Activated T-cell treated with anti-CD3 and anti-CD28 coated beads for 24 hours (primary cell): ENCODE measurements around the gene MAPT.
"Not testable (repeated sequence)": the region's sequence is repeated elsewhere in the genome, so short reads cannot be mapped to it uniquely, and the experiment has no call there.

Experiments used
- DNase-seq: peaks from one replicate; pipeline ENCODE4 v3.0.0-alpha.2; 2020; ENCODE audit warnings: low read depth

The MAPT gene

GRCh38 chr17:45900723-45901415 lies 6.5 kb downstream of the MAPT start:
- DNase-seq: no peak

DNA sequence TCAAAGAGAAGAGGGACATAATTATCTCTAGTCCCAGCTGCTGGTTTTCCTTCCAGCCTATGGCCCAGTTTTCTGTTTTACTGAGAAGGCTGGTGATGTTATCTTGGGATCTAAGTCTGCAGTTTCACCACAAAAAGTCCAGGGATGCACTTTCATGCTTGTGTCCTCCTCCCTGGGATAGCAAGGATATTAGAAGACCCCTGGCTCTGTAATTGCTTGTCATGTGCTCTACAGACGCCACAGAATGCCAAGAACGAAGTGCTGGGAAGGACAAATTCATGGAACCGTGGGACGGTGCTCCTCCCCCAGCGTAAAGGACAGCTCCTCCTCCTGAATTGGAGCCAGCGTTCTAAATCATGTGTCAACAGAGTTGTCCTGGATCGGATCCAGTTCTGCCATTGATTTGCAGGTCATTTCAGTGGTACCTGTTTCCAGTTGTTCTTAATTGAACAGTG lies 8.6 kb downstream of the MAPT start:
- no peak for DNase-seq

- no peak for DNase-seq
Measured at GRCh38 chr17:45904866-45905265, 10.5 kb downstream of the MAPT start.

GRCh38 chr17:45905814-45906213 lies 11.5 kb downstream of the MAPT start:
- DNase-seq: no peak

DNA sequence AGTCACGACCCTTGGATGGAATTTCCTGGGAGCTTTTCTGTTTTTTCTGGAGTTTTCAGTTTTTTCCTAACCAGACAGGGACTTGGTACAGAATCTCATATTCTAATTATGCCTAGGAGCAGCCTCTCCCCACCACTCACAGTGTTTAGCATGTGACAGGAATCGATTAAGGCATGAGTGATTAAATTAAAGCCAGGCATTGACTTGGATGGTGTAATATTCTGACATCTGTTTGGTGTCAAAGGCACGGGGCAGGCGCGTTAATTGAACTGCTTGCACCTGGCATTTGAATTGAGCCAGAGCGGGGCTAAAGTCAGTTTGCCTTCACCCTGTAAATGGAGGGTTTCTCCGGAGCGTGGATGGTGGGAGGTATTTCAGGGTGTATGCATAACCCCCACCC lies 11.9 kb downstream of the MAPT start:
- no peak for DNase-seq

DNA sequence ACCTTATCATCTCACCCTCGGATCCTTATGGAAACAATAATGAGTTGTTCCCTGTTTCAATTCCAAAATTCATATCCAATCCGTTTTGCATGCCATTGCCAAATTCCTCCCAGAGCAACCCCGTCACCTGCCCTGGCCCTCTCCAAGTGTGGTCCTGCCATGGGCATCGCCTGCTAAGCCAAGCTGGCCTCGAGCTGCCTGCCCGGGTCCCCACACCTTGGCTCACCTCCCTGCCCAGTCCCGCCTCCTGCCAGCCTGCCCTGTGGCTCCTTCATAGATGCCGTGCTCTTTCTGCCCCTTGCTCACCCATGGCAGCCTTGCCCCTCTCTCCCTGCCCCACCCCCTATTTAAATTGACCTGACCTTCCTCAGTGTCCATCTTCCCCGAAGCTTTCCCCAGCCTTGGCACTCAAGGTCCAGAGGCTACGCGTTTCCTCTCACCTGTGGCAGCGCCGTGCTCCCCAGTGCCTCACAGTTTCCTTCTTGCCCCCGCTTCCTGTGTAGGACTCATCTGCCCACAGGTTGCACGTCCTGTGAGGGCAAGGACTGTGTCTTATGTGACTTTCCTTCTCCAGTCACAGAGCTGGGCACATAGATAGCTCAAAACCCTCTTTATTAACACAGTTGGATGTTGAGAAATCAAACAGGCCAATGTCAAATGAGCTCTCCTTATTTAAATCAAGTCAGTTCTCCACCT lies 12.7 kb downstream of the MAPT start:
- no peak for DNase-seq

DNA sequence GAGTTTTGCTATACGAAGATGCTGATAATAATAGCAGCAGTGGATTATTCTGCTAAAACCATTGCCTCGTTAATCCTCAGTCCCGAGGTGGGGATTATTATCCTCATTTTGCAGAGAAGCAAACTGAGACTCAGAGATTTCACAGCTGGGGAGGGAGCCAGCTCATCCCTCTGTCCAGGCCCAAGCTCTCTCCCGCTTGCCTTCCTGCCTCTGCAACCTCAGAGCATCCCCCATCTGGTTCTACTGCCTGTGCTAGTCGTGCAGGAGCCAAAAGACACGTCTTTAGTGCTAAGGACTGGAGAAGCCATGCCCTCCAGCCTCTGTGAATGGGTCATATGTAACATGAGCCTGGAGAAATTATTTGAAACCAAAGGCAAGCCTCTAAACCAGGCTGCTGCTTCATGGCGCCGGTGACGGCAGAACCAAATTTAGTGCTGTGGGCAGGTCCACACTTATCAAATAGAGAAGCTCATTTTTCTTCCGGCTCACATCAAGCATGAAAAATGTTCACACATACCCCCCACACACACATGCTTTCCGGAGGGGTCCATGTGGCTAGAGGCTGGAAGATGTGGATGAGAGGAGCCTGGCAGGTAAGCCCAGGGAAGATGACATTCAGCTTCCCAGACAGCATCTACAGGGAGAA lies 13.5 kb downstream of the MAPT start:
- no peak for DNase-seq

GRCh38 chr17:45908460-45908859 lies 14.1 kb downstream of the MAPT start:
- DNase-seq: no peak

GRCh38 chr17:45908935-45909334 lies 14.6 kb downstream of the MAPT start:
- no peak for DNase-seq

- DNase-seq: no peak
Measured at GRCh38 chr17:45910667-45911066, 16.3 kb downstream of the MAPT start.

- no peak for DNase-seq
Measured at GRCh38 chr17:45912319-45912718, 18.0 kb downstream of the MAPT start.

GRCh38 chr17:45913030-45913429 lies 18.7 kb downstream of the MAPT start:
- DNase-seq: not testable (repeated sequence)

DNA sequence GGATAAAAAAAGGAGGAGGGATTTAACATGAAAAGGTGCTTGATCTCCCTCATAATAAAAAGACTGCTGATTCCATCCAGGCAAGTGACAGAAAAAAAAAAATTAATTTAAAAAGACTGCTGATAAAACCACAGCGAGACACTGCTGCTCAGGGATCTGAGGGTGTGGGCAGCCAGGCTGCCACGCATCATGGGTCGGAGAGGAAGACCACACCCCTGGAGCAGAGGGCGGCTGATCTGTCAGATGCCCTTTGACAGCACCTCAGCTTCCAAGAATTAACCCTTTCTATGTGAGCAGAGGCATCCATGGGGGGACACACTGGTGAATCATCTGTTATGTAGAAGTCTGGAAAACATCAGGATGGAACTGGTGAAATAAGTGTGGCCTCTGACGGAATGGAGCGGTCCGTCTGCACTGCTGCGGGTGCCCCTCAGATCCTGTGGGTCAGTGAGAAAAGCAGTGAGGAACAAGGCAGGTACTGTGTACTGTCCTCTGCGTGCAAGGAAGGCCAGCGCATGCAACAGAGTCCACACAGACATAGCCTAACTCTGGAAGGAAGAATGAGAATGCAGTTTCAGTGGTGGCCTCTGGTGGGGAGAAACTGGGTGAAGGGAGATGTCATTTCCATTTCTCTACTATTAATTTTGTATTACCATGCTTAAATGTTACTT lies 19.8 kb downstream of the MAPT start:
- no peak for DNase-seq

DNA sequence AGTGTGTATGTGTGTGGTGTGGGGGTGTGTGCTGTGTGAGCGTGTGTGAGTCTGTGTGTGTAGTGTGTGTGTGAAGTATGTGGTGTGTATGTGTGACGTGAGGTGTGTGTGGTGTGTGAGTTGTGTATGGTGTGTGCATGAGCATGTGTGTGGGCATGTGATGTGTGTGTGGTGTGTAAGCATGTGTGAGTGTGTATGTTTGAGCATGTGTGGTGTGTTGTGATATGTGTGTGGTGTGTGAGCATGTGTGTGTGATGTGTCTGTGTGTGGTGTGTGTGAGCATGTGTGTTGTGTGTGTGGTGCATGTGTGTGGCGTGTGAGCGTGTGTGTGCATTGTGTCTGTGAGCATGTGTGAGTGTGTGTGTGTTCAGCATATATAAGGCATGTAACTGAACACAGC lies 20.9 kb downstream of the MAPT start:
- no peak for DNase-seq

- DNase-seq: no peak
Measured at GRCh38 chr17:45917081-45917480, 22.7 kb downstream of the MAPT start.

GRCh38 chr17:45918241-45918745 lies 23.9 kb downstream of the MAPT start:
- no peak for DNase-seq

DNA sequence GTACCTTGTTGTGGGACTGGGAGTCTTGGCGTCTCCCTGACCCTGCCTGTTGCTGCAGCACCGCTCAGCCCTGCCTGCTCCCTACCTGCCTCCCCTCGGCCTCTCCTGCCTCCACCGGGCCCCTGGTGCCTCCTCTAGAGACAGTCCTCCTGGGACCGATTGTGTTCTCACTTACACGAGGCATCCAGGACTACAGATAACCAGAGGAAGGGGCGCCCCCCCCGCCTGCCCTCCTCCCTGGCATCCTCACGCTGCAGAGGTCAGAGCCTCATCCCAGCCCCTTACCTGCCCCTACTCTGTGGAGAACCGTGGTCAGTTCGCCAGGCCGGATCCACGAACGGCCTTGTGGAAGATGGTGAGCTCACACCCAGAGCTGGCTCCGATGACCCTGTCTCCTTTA lies 24.8 kb downstream of the MAPT start:
- DNase-seq: no peak

DNA sequence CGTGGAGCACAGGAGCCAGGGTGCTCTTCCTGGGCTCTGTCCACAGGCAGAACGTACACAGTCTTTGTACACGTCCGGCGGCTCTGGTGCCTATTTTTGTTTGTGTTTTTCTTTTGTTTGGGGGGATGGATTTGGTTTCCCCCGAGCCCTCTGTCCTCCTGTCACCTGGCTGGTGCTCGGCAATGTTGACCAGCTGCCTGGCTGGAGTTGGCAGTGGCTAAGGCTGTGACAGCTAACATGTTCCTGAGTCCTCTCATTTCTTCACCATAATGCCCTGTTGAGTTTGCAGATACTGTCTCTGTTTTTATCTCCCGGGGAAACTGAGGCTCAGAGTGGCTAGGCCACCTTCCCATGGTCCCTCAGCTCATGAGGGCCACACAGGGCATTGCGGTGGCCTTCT lies 25.7 kb downstream of the MAPT start:
- DNase-seq: no peak

DNA sequence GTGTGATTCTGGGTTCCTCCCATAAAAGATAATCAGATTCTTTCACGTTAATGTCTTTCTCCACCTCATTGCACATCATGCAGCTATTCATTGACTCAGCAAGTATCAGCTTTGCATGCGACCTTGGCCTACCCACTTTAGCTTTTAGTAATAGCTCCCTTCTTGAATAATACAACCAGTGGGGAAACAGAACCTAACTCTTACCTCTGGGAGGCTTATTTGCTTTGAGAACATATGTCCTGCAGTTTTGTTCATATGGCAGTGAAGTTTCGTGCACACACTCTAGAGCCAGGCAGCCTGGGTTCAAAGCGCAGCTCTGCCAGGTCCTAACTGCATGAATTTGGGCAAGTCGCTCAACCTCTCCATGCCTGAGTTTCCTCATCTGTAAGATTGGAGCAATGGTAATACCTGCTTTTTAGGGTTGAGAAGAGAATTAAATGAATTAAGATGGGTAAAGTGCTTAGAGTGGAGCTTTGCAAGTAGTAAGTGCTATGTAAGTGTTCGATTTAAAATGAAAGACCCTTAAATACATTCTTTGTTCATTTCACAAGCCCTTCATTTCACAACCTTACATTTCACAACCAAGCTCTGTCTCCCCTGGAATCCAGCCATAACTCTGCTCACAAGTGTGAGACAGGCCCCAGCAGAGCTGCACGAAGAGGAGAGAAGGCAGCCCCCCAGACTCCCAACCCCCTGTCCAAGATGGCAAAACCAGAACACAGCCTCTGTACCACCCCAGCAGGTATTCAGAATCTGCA lies 29.3 kb downstream of the MAPT start:
- DNase-seq: no peak

GRCh38 chr17:45924332-45924820 lies 30.0 kb downstream of the MAPT start:
- DNase-seq: no peak

GRCh38 chr17:45925311-45925710 lies 31.0 kb downstream of the MAPT start:
- no peak for DNase-seq

DNA sequence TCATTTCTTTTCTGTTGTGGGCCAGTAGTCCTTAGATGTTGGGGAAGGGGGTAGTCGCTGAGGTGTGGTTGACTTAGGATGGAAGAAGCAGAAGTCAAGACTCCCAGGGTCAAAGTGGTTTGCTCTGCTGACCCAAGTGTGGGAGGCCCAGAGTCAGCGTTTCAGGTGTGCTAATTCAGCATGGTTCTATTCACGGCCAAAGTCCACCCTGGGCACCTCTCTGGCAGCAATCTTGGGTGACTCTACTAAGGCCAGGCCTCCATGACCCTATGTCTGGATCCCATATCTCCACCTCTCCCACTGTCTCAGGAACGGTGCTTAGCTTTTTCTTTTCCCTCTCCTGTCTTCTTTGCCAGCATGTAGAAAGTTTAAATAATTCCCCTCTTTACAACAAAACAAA lies 32.9 kb downstream of the MAPT start:
- DNase-seq: no peak
